Retinal pigment epithelial cell (primary cell): ENCODE measurements around the gene LAMA2.

Experiments used
- DNase-seq: peaks from one replicate; pipeline ENCODE4 v3.0.0-alpha.2; 2010; ENCODE audit warnings: low read depth
- H3K4me3 ChIP-seq: 2 replicates; pipeline ENCODE4 v1.5.1; 2011; ENCODE audit warnings: mild to moderate bottlenecking, low read length, control low read depth, moderate library complexity
- CTCF ChIP-seq: conservative IDR thresholded peaks from 2 replicates; pipeline ENCODE4 v1.5.1; 2011; ENCODE audit warnings: low read depth, low read length, control low read depth, inconsistent platforms

Gene LAMA2

GRCh38 chr6:129104560-129104959, 221.6 kb downstream of the LAMA2 start:
- H3K4me3 ChIP-seq: no peak overlapping the region
- no peak for DNase-seq
- no peak for TF ChIP-seq CTCF

DNA sequence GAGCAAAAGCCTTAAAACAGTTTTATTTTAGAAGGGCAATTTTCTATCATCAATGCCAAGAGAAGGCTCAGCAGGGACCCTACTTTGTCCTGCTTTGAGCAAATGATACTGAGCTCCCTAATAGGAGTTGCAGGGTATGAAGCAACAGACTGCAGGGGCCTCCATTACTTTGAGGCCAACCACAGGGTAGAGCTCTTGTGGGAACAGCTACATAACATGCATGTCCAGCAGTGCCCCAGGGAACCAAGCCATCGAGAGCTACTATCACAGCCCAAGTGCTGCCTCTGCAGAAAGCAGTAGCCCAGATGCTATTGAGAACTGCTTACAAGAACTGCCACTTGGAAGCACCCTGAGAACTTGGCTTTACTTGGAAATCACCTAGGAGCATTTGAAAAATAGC, 222.1 kb downstream of the LAMA2 start:
- no peak for DNase-seq
- TF ChIP-seq CTCF: no peak

GRCh38 chr6:129105793-129106192, 222.9 kb downstream of the LAMA2 start:
- no peak overlapping the region for H3K4me3 ChIP-seq
- no peak for DNase-seq
- TF ChIP-seq CTCF: no peak

More for the DNA sequence above, 222.1 kb downstream of the LAMA2 start:
- no peak overlapping the region for H3K4me3 ChIP-seq

GRCh38 chr6:129108337-129108736, 225.4 kb downstream of the LAMA2 start:
- no peak overlapping the region for H3K4me3 ChIP-seq
- TF ChIP-seq CTCF: no peak
- no peak for DNase-seq

DNA sequence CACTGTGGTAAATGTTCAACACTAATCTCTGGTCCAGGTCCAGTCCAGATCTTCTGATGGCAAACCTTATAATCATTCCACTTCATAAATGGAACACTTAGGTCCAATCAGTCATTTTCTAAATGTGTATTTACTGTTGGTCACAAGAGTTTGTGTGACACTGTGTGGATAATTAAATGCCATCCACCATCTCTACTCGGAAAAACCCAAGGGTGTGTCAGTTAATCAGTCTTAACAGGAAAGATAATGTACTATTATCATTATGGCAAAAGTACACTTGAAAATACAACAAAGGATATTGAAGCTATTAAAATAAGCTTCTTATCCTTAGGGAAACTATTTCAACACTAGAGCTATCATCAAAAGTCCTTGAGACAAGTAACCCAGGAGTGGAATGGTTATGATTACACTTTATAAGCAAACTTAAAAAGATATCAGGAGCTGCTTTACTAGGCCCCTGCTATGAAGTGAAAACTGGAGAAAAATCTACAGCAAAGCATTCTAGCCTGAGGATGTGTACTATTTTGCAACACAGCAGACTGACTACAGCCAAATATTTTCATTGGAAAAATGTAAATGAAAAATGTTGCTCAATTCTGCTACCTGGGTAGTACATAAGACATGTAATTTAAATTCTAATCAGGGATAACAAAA, 227.9 kb downstream of the LAMA2 start:
- DNase-seq: no peak
- no peak overlapping the region for H3K4me3 ChIP-seq
- TF ChIP-seq CTCF: no peak

DNA sequence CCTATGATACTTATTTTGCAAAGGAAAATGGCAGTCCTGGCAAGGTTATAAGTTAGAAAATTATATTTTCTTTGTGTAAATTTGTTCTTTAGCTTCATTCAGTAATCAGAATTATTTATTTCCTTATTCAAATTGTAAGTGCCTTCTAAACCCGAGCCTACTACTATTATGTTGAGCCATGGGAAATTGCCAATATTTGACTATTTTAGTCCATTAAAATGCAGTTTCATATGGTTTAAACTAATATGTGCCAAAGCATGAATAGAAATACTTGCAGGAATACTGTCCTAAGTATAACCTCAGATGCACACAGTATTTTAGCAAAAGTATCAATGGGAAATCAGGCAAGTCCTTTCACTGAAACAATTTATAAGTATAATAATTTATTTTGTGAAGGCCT, 228.4 kb downstream of the LAMA2 start:
- TF ChIP-seq CTCF: no peak
- no peak for DNase-seq
- H3K4me3 ChIP-seq: no peak overlapping the region

DNA sequence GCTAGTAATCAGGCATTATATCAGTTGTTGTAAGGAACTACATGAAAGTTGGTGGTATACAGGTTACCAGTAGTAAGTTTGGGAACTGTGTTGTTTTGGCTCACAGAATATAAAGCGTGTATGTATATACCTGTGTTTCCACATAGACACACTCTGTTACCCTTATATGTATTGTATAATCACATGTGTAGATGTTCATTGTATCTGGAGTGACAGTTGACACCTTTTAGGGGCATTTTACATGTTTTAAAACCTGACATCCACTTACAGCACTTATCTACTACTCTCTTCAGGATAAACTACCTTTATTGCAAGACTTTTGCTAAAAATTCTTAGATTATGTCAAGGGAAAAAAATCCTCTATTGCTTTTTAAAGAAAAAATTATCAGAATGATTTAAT, 228.9 kb downstream of the LAMA2 start:
- DNase-seq: no peak
- no peak for TF ChIP-seq CTCF
- no peak overlapping the region for H3K4me3 ChIP-seq
